ENCODE results near the gene MAOA.
"Not testable (repeated sequence)": the region's sequence is repeated elsewhere in the genome, so short reads cannot be mapped to it uniquely, and the experiment has no call there.

The MAOA gene

DNA sequence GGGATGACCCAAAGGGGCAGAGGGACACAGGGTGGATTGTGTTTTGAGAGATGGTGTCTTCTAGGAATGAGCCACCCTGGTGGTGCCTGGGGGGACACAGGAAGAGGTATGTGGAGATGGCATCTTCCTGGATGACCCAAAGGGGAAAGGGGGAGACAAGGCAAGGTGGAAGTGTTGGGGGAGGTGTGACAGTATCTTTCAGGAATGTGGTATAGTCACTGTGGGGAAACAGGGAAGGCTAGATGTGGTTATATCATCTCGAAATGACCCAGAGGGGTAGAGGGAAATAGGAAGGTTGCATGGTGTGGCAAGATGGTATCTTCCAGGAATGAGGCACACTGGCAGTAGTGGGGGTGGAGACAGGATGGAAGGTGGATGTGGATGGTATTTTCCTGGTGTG lies 62.9 kb downstream of the MAOA start:
- no peaks in the 10 kb centered on the region for H3K4me1 ChIP-seq (ENCODE audit: control insufficient read depth, insufficient read depth, low read length)
- no peaks in the 10 kb centered on the region for H3K9me3 ChIP-seq (ENCODE audit: control insufficient read depth, insufficient read depth, low read depth, low read length)
- H3K4me3 ChIP-seq (ENCODE audit: low read depth, low read length): no peak overlapping the region
- POLR2A ChIA-PET: no interaction called here
- CTCF ChIA-PET: no interaction called here
- no peaks in the 10 kb centered on the region for H3K36me3 ChIP-seq (ENCODE audit: control insufficient read depth in 2 of 2, insufficient read depth in 1 of 2, low read length in 2 of 2)
- no peak for TF ChIP-seq ZNF621 (tag by site-specific recombination; IDR thresholded peaks at IDR 0.05)
- TF ChIP-seq, protein P1, sequence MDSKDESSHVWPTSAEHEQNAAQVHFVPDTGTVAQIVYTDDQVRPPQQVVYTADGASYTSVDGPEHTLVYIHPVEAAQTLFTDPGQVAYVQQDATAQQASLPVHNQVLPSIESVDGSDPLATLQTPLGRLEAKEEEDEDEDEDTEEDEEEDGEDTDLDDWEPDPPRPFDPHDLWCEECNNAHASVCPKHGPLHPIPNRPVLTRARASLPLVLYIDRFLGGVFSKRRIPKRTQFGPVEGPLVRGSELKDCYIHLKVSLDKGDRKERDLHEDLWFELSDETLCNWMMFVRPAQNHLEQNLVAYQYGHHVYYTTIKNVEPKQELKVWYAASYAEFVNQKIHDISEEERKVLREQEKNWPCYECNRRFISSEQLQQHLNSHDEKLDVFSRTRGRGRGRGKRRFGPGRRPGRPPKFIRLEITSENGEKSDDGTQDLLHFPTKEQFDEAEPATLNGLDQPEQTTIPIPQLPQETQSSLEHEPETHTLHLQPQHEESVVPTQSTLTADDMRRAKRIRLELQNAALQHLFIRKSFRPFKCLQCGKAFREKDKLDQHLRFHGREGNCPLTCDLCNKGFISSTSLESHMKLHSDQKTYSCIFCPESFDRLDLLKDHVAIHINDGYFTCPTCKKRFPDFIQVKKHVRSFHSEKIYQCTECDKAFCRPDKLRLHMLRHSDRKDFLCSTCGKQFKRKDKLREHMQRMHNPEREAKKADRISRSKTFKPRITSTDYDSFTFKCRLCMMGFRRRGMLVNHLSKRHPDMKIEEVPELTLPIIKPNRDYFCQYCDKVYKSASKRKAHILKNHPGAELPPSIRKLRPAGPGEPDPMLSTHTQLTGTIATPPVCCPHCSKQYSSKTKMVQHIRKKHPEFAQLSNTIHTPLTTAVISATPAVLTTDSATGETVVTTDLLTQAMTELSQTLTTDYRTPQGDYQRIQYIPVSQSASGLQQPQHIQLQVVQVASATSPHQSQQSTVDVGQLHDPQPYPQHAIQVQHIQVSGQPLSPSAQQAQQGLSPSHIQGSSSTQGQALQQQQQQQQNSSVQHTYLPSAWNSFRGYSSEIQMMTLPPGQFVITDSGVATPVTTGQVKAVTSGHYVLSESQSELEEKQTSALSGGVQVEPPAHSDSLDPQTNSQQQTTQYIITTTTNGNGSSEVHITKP (tag by site-specific recombination; IDR thresholded peaks at IDR 0.05): peak; percentile 61
- no peak overlapping the region for H3K27ac ChIP-seq (ENCODE audit: extremely low read depth, low read depth, low read length)

- H3K9me3 ChIP-seq (ENCODE audit: control insufficient read depth, insufficient read depth, low read depth, low read length): no peaks in the 10 kb centered on the region
- POLR2A ChIA-PET: no interaction called here
- CTCF ChIA-PET: no interaction called here
These were observed 64.0 kb downstream of the MAOA start for GRCh38 chrX:43720082-43720481.

GRCh38 chrX:43720961-43721360 lies 64.9 kb downstream of the MAOA start:
- POLR2A ChIA-PET: no interaction called here
- no peaks in the 10 kb centered on the region for H3K9me3 ChIP-seq (ENCODE audit: control insufficient read depth, insufficient read depth, low read depth, low read length)
- TF ChIP-seq ZSCAN18 (tag by site-specific recombination; IDR thresholded peaks at IDR 0.05) (no peak), ZNF26 (tag by site-specific recombination; IDR thresholded peaks at IDR 0.05) (no peak), ZBTB1 (tag by site-specific recombination; IDR thresholded peaks at IDR 0.05) (no peak), ZNF280D (tag by site-specific recombination; IDR thresholded peaks at IDR 0.05) (no peak), SP2 (tag by site-specific recombination; IDR thresholded peaks at IDR 0.05) (no peak)
- H3K4me1 ChIP-seq (ENCODE audit: control insufficient read depth, insufficient read depth, low read length): no peaks in the 10 kb centered on the region
- H3K4me3 ChIP-seq (ENCODE audit: low read depth, low read length): no peak overlapping the region
- no peak overlapping the region for H3K27ac ChIP-seq (ENCODE audit: extremely low read depth, low read depth, low read length)
- CTCF ChIA-PET: no interaction called here
- H3K36me3 ChIP-seq (ENCODE audit: control insufficient read depth in 2 of 2, insufficient read depth in 1 of 2, low read length in 2 of 2): no peaks in the 10 kb centered on the region

More at GRCh38 chrX:43720082-43720481, 64.0 kb downstream of the MAOA start:
- Histone ChIP-seq H3K4me1 (ENCODE audit: control insufficient read depth, insufficient read depth, low read length) (no peaks in the 10 kb centered on the region), H3K4me3 (ENCODE audit: low read depth, low read length) (no peak overlapping the region), H3K27ac (ENCODE audit: extremely low read depth, low read depth, low read length) (no peak overlapping the region), H3K36me3 (ENCODE audit: control insufficient read depth in 2 of 2, insufficient read depth in 1 of 2, low read length in 2 of 2) (no peaks in the 10 kb centered on the region)
- TF ChIP-seq ZFP37 (tag by site-specific recombination; IDR thresholded peaks at IDR 0.05): no peak
- TF ChIP-seq, protein P1 (tag by site-specific recombination; IDR thresholded peaks at IDR 0.05): peak; percentile 62; the same call in 1 of the 2 replicates

- H3K4me1 ChIP-seq (ENCODE audit: control insufficient read depth, insufficient read depth, low read length); H3K9me3 ChIP-seq (ENCODE audit: control insufficient read depth, insufficient read depth, low read depth, low read length); H3K4me3 ChIP-seq (ENCODE audit: low read depth, low read length); H3K36me3 ChIP-seq (ENCODE audit: control insufficient read depth in 2 of 2, insufficient read depth in 1 of 2, low read length in 2 of 2); H3K27ac ChIP-seq (ENCODE audit: extremely low read depth, low read depth, low read length); POLR2A ChIA-PET: not testable (repeated sequence)
- CTCF ChIA-PET: interaction anchor here (0.6 kb wide), 1 partner anchor 160 kb away, joined by 4 read pairs; no protein-coding TSS in a partner anchor
These were observed 69.1 kb downstream of the MAOA start for GRCh38 chrX:43725227-43725626.

DNA sequence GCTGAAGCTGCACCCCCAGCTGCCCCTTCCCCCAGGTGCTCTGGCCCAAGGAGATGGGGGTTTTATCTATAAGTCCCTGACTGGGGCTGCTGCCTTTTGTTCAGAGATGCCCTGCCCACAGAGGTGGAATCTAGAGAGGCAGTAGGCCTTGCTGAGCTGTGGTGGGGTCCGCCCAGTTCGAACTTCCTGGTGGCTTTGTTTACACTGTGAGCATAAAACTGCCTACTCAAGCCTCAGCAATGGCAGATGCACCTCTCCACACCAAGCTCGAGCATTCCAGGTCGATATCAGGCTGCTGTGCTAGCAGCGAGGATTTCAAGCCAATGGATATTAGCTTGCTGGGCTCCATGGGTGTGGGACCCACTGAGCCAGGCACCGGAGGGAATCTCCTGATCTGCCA lies 71.2 kb downstream of the MAOA start:
- H3K27ac ChIP-seq (ENCODE audit: extremely low read depth, low read depth, low read length); H3K4me3 ChIP-seq (ENCODE audit: low read depth, low read length); CTCF ChIA-PET; H3K9me3 ChIP-seq (ENCODE audit: control insufficient read depth, insufficient read depth, low read depth, low read length); H3K36me3 ChIP-seq (ENCODE audit: control insufficient read depth in 2 of 2, insufficient read depth in 1 of 2, low read length in 2 of 2); POLR2A ChIA-PET; H3K4me1 ChIP-seq (ENCODE audit: control insufficient read depth, insufficient read depth, low read length): not testable (repeated sequence)
